Effector memory CD8-positive, alpha-beta T cell (primary cell): ENCODE results near the gene RAPGEF1.
A peak's percentile ranks its signal among the peaks of the same experiment; 100 is the strongest.
"Not testable (repeated sequence)": the region's sequence is repeated elsewhere in the genome, so short reads cannot be mapped to it uniquely, and the experiment has no call there.

ENCODE experiments used
- ATAC-seq: fragments of 150-1000 bp; cut with Tn5 transposase; replicated peaks from 2 replicates; pipeline ENCODE4 v1.10.0; 2021; ENCODE audit warnings: mild to moderate bottlenecking, moderate library complexity
- DNase-seq, 3 experiments: peaks; one replicate each; pipeline ENCODE4 v3.0.0; 2021
- H3K27ac Mint-ChIP-seq, 2 donors: one replicate each; pipeline ENCODE4 v1.8.0; 2022; ENCODE audit warnings: mild to moderate bottlenecking in 2 of 2, mixed read lengths in 2 of 2, moderate library complexity in 2 of 2
- H3K27me3 Mint-ChIP-seq, 2 donors: one replicate each; pipeline ENCODE4 v1.8.0; 2022; ENCODE audit warnings: mixed read lengths in 2 of 2
- H3K36me3 Mint-ChIP-seq: one replicate; pipeline ENCODE4 v1.8.0; 2022; ENCODE audit warnings: mild to moderate bottlenecking, moderate library complexity, mixed read lengths; ENCODE audit not compliant: insufficient read depth
- H3K4me1 Mint-ChIP-seq, 2 donors: one replicate each; pipeline ENCODE4 v1.8.0; 2022; ENCODE audit warnings: low read depth in 2 of 2, mixed read lengths in 2 of 2
- H3K4me3 Mint-ChIP-seq, 2 donors: one replicate each; pipeline ENCODE4 v1.8.0; 2022; ENCODE audit warnings: mild to moderate bottlenecking in 2 of 2, mixed read lengths in 2 of 2, moderate library complexity in 2 of 2
- H3K9me3 Mint-ChIP-seq, 2 donors: one replicate each; pipeline ENCODE4 v1.8.0; 2022; ENCODE audit warnings: mixed read lengths in 2 of 2

Gene RAPGEF1

DNA sequence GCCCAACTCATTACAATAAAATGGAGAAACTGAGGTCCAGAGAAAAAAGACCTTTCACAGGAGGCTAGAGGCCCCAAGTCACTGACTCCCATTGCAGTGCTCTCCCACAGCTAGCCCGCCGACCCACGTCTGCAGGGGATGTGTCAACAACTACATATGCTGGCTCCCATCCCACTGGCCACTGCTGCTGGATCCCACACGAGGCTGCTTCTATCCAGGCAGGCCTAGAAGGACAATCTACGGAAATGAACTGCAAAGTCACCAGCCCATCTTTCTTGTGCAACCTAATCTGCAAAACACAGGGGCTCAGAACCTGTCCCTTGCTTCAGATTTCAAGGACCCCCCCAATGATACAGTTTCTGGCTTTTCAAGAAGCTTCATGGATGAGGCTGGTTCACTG, 24.0 kb downstream of the RAPGEF1 start:
- H3K27me3 Mint-ChIP-seq = no peaks in the 10 kb centered on the region
- H3K27ac Mint-ChIP-seq = peak overlapping the region; percentile 83 to 88
- DNase-seq (no peak), ATAC-seq (no peak)
- peaks cover 67 to 77% of the 10 kb centered on the region in 2 donors for H3K4me1 Mint-ChIP-seq
- peaks cover 39% of the 10 kb centered on the region for H3K36me3 Mint-ChIP-seq
- H3K4me3 Mint-ChIP-seq = no peak overlapping the region
- H3K9me3 Mint-ChIP-seq = no peaks in the 10 kb centered on the region

GRCh38 chr9:131714821-131715220, 25.1 kb downstream of the RAPGEF1 start:
- no peak for DNase-seq
- H3K36me3 Mint-ChIP-seq = peaks cover 33% of the 10 kb centered on the region
- no peak for ATAC-seq
- H3K4me1 Mint-ChIP-seq = peaks cover 69 to 77% of the 10 kb centered on the region in 2 donors
- H3K27ac Mint-ChIP-seq = peak overlapping the region; percentile 73 to 88
- no peaks in the 10 kb centered on the region for H3K27me3 Mint-ChIP-seq
- no peak overlapping the region for H3K4me3 Mint-ChIP-seq
- no peaks in the 10 kb centered on the region for H3K9me3 Mint-ChIP-seq

GRCh38 chr9:131714161-131714646, 25.7 kb downstream of the RAPGEF1 start:
- Mint-ChIP-seq H3K4me3 (no peak overlapping the region), H3K27ac (peak overlapping the region; percentile 73 to 88), H3K27me3 (no peaks in the 10 kb centered on the region), H3K9me3 (no peaks in the 10 kb centered on the region), H3K4me1 (peaks cover 69 to 76% of the 10 kb centered on the region in 2 donors), H3K36me3 (peaks cover 38% of the 10 kb centered on the region)
- no peak for ATAC-seq
- no peak for DNase-seq

- Mint-ChIP-seq H3K27me3 (no peaks in the 10 kb centered on the region), H3K4me3 (no peak overlapping the region), H3K9me3 (no peaks in the 10 kb centered on the region), H3K4me1 (peaks cover 65 to 71% of the 10 kb centered on the region in 2 donors), H3K27ac (peak overlapping the region; percentile 98 to 99), H3K36me3 (peaks cover 38% of the 10 kb centered on the region)
- no peak for DNase-seq
- no peak for ATAC-seq
Observed at GRCh38 chr9:131713016-131713415, 26.9 kb downstream of the RAPGEF1 start.

- Mint-ChIP-seq H3K9me3 (no peaks in the 10 kb centered on the region), H3K27ac (peak overlapping the region; percentile 98 to 99), H3K36me3 (peaks cover 37% of the 10 kb centered on the region), H3K4me1 (peaks cover 66 to 71% of the 10 kb centered on the region in 2 donors), H3K4me3 (no peak overlapping the region), H3K27me3 (no peaks in the 10 kb centered on the region)
- ATAC-seq = no peak
- no peak for DNase-seq
Observed at GRCh38 chr9:131712151-131712716, 27.6 kb downstream of the RAPGEF1 start.

DNA sequence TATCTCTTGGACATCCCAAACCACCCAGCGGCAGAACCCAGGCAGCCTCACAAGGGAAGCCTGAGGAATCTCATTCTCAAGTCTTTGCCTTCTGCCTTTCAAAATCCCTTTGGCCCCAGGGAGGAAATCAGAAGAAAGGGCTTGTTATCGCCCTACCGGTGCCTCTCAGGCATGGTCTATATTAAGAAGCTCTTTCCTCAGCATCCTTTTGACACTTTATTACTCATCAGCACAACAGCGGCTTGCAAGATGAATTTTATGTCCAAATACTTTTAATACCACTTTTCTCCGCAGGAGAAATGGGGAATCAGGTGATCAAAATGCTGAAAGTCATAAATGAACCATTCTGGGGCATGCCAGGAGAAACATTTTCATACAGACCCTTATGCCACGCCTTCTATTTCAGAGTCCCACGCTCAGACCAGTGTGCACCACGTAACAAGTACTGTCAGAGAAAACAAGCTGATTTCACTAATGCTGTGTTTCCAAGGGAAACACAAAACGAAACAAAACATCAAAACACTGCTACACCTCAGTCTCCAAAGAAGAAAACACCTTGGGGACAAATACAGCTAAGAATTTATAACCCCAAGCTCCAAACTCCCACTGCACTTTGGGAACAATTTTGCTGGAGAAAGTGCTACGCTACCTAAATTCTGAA, 30.0 kb downstream of the RAPGEF1 start:
- H3K27ac Mint-ChIP-seq = peak overlapping the region; percentile 98 to 99
- ATAC-seq (peak; percentile 85), DNase-seq (peak; percentile 42 to 52 (median 45))
- no peaks in the 10 kb centered on the region for H3K27me3 Mint-ChIP-seq
- H3K36me3 Mint-ChIP-seq = peaks cover 33% of the 10 kb centered on the region
- peak overlapping the region; percentile 62 to 73 for H3K4me3 Mint-ChIP-seq
- no peaks in the 10 kb centered on the region for H3K9me3 Mint-ChIP-seq
- peaks cover 71 to 72% of the 10 kb centered on the region in 2 donors for H3K4me1 Mint-ChIP-seq

GRCh38 chr9:131709010-131709770, 30.7 kb downstream of the RAPGEF1 start:
- peak overlapping the region; percentile 98 to 99 for H3K27ac Mint-ChIP-seq
- not testable (repeated sequence) for H3K27me3 Mint-ChIP-seq, DNase-seq, H3K9me3 Mint-ChIP-seq, ATAC-seq
- H3K36me3 Mint-ChIP-seq = peaks cover 29% of the 10 kb centered on the region
- H3K4me3 Mint-ChIP-seq = peak overlapping the region; percentile 62 to 73
- peaks cover 71 to 77% of the 10 kb centered on the region in 2 donors for H3K4me1 Mint-ChIP-seq

- Mint-ChIP-seq H3K4me3 (peak overlapping the region; percentile 56 to 63), H3K27me3 (no peaks in the 10 kb centered on the region), H3K4me1 (peaks cover 73 to 83% of the 10 kb centered on the region in 2 donors), H3K27ac (peak overlapping the region; percentile 98 to 99), H3K36me3 (peaks cover 24% of the 10 kb centered on the region), H3K9me3 (no peaks in the 10 kb centered on the region)
- DNase-seq (peak in 1 of 3 experiments; percentile 25), ATAC-seq (peak; percentile 31)
Observed at GRCh38 chr9:131708226-131709002, 31.5 kb downstream of the RAPGEF1 start.

DNA sequence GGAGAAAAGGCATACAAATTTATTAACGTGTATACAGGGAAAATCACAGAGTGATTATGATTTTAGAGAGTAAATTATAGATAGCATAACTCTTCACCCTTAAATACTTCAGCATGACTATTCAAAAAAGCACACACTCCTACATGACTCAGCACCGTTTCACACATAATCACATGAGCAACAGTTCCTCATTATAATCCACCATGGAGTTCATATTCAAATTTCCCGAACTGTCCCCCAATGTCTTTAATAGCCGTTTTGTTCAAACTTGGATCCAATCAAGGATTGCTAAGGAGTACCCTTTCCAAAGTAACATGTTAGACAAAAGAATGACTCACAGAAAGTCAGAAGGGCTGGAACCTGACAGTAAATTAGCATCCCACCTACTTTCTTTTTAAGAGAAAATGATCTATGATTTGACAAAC, 32.1 kb downstream of the RAPGEF1 start:
- H3K4me3 Mint-ChIP-seq = peak overlapping the region; percentile 56 to 63
- no peak for ATAC-seq
- no peaks in the 10 kb centered on the region for H3K9me3 Mint-ChIP-seq
- no peaks in the 10 kb centered on the region for H3K27me3 Mint-ChIP-seq
- peaks cover 23% of the 10 kb centered on the region for H3K36me3 Mint-ChIP-seq
- no peak for DNase-seq
- H3K4me1 Mint-ChIP-seq = peaks cover 71 to 76% of the 10 kb centered on the region in 2 donors
- peak overlapping the region; percentile 98 to 99 for H3K27ac Mint-ChIP-seq

DNA sequence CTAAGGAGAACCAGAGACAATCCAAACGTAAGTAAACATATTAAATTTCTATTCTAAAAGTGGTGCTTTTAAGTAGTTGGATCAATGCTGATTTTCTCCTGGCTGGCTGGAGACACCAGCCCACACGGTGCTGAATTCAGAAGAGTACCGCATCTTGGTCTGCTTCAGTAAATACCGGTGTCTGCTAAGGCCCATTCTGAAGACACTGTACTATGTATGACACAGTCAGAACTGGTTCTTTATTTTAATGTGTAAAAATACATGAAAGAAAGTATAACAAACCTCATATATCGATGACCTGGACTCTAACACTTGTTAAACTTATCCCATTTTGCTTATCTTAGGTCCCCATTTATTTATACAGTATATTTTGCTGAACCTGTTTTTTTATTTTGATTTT, 32.8 kb downstream of the RAPGEF1 start:
- ATAC-seq = no peak

DNA sequence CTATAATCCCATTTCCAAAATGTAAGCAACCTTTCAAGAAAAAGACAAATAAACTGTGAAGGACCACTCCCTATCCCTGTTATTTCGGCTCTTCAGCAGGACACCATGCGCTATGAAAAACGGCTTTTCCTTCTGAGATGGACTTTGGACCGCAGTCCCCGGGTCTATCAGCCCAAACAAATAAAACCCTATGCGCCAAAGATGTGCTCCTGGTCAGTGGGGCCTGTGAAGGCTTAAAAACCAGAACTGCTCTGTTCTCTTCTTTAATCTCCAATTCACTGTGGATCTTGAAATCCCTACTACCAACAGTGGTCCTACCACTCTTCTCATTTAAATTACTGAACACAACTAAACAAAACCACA, 33.3 kb downstream of the RAPGEF1 start:
- no peaks in the 10 kb centered on the region for H3K9me3 Mint-ChIP-seq
- DNase-seq (no peak), ATAC-seq (no peak)
- H3K4me1 Mint-ChIP-seq = peaks cover 70 to 77% of the 10 kb centered on the region in 2 donors
- peaks cover 23% of the 10 kb centered on the region for H3K36me3 Mint-ChIP-seq
- peak overlapping the region; percentile 36 to 98 for H3K27ac Mint-ChIP-seq
- peak overlapping the region in 1 of 2 donors; percentile 5 for H3K4me3 Mint-ChIP-seq
- H3K27me3 Mint-ChIP-seq = no peaks in the 10 kb centered on the region

More for the DNA sequence above, 32.8 kb downstream of the RAPGEF1 start:
- Mint-ChIP-seq H3K9me3 (no peaks in the 10 kb centered on the region), H3K4me3 (peak overlapping the region; percentile 9 to 56), H3K27me3 (no peaks in the 10 kb centered on the region), H3K27ac (peak overlapping the region; percentile 98 to 99), H3K4me1 (peaks cover 67 to 75% of the 10 kb centered on the region in 2 donors), H3K36me3 (peaks cover 23% of the 10 kb centered on the region)
- DNase-seq = no peak

DNA sequence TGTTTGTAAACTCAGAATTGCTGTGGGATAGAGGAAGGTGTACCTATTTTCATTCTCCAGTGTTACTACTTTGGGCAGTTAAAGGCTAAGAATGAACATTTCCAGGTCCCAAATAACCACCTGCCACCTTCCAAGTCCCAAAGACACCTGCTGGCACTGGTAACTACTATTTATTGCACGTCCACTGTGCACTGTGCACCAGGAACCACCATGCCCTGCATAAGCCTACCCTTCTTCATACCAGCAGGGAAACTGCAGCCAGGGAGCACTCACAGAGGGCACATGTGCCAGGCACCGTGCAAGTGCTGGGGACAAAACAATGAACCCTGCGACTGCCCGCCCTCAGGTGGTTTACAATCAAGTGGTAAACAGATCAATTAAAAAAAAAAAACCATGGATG, 34.9 kb downstream of the RAPGEF1 start:
- Mint-ChIP-seq H3K4me3 (peak overlapping the region; percentile 5 to 33), H3K27ac (peak overlapping the region; percentile 7 to 36), H3K4me1 (peaks cover 68 to 75% of the 10 kb centered on the region in 2 donors), H3K36me3 (peaks cover 29% of the 10 kb centered on the region), H3K9me3 (no peaks in the 10 kb centered on the region), H3K27me3 (no peaks in the 10 kb centered on the region)
- ATAC-seq = no peak
- no peak for DNase-seq
